ENCODE results near the gene ZBTB3.
"Not testable (repeated sequence)": the region's sequence is repeated elsewhere in the genome, so short reads cannot be mapped to it uniquely, and the experiment has no call there.

- not testable (repeated sequence) for TF ChIP-seq CTCF (IDR thresholded peaks at IDR 0.05; ENCODE audit: low read length); EZH2 (optimal IDR thresholded peaks at IDR 0.05; ENCODE audit: low read depth, low read length); EZH2phosphoT487 (IDR thresholded peaks at IDR 0.05; ENCODE audit: low read length)
These were observed 50.0 kb downstream of the ZBTB3 start for GRCh38 chr11:62703921-62704320.

All from MM.1S (cell line).